ENCODE results near the gene MKNK1. TPM values are rescaled to one million over a fixed set of nuclear protein-coding genes. Genes with fewer than 3 reads are reported as not detected.

MKNK1 gene
- total RNA-seq, 4 donors from 2014 or later, result 23.0 to 42.1 (median 34.5) TPM

DNA sequence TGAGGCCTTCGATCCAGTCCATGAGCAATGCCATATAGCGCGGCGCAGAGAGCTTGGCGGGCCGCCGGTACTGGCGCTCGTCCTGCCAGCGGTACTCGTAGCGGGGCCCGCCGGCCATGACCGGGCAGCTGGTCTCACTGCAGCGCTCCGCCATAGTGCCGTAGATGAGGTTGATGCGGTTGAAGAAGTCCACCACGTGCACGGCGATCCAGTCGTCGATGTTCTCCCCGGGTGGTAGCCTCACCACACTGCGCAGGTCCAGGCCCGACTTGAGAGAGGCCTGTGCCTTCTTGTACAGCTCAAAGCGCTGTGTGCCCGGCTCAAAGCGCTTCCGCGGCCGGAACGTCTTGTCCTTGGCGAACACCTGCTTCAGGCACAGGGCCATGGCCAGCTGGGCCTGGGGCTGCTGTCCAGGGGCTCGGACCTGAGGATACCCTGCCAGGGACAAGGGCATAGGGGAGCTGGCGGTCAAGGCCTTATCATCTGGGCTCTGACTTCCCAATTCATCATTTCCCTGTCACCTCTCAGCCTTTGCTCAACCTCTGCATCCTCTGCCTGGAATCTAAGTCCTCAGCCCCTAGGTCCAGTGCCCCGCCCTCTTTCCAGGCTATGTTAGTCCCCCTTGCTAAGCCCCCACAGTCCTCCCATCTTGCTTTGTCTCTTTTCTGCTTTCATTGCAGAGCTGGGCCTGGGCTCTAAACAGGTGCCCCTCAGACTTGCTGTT is 9.0 kb upstream of the MKNK1 start:
- Histone ChIP-seq H3K9me3 (no peaks in the 10 kb centered on the region), H3K4me1 (peaks cover 2 to 73% (median 46%) of the 10 kb centered on the region in 3 donors), H3K36me3 (peaks cover 0 to 49% of the 10 kb centered on the region in 2 donors), H3K27ac (peak overlapping the region in 3 of 4 donors; percentile 96 to 99 (median 98)), H3K4me3 (peak overlapping the region in 1 of 2 donors; percentile 46), H3K27me3 (no peaks in the 10 kb centered on the region)
- TF ChIP-seq POLR2A (IDR thresholded peaks at IDR 0.05) (no peak), POLR2AphosphoS5 (IDR thresholded peaks at IDR 0.05) (no peak), EP300 (IDR thresholded peaks at IDR 0.05) (no peak)
- TF ChIP-seq, protein P1, sequence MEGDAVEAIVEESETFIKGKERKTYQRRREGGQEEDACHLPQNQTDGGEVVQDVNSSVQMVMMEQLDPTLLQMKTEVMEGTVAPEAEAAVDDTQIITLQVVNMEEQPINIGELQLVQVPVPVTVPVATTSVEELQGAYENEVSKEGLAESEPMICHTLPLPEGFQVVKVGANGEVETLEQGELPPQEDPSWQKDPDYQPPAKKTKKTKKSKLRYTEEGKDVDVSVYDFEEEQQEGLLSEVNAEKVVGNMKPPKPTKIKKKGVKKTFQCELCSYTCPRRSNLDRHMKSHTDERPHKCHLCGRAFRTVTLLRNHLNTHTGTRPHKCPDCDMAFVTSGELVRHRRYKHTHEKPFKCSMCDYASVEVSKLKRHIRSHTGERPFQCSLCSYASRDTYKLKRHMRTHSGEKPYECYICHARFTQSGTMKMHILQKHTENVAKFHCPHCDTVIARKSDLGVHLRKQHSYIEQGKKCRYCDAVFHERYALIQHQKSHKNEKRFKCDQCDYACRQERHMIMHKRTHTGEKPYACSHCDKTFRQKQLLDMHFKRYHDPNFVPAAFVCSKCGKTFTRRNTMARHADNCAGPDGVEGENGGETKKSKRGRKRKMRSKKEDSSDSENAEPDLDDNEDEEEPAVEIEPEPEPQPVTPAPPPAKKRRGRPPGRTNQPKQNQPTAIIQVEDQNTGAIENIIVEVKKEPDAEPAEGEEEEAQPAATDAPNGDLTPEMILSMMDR (IDR thresholded peaks at IDR 0.05), result no peak
- no peak for ATAC-seq
- 60 to 71% methylated on average over 2 to 3 of the region's 38 CpGs for WGBS, 2 donors (ENCODE audit: low coverage in 1 of 2)

DNA sequence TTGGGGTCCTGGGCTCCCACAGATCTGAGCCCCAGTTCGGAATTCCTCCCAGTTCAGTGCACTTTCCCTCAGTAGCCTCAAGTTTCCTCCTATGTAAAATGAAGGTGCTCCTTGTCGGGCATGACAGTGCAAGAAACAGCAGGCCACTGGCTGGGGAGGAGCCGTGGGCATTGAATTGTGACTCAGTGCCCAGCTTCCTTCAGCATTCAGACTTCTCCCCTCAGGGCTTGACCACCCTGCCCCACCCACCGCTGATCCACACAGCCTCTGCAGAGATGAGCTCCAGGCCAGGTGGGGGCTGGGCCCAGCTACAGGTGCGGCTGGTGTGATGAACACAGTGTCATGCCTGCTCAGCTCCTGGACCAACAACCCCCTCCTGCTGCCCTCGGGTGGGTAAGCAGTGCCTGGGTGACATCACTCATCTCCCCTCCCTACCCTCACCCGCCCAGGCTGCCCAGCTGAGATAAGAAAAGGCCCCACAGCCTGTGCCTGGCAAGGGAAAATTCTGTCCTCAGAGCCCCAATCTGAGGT is 7.7 kb upstream of the MKNK1 start:
- H3K36me3 ChIP-seq, result peaks cover 0 to 57% of the 10 kb centered on the region in 2 donors
- H3K9me3 ChIP-seq, result no peaks in the 10 kb centered on the region
- H3K27ac ChIP-seq, result peak overlapping the region in 3 of 4 donors; percentile 14 to 58 (median 19)
- peaks cover 2 to 71% (median 42%) of the 10 kb centered on the region in 3 donors for H3K4me1 ChIP-seq
- no CpG with 5 or more reads among the region's 7 CpGs for WGBS, 2 donors (ENCODE audit: low coverage in 1 of 2)
- TF ChIP-seq POLR2AphosphoS5 (IDR thresholded peaks at IDR 0.05), result no peak
- TF ChIP-seq POLR2A (IDR thresholded peaks at IDR 0.05), result no peak
- TF ChIP-seq, protein P1 (IDR thresholded peaks at IDR 0.05), result no peak
- no peak for TF ChIP-seq EP300 (IDR thresholded peaks at IDR 0.05)
- ATAC-seq, result no peak
- H3K4me3 ChIP-seq, result no peak overlapping the region
- no peaks in the 10 kb centered on the region for H3K27me3 ChIP-seq

DNA sequence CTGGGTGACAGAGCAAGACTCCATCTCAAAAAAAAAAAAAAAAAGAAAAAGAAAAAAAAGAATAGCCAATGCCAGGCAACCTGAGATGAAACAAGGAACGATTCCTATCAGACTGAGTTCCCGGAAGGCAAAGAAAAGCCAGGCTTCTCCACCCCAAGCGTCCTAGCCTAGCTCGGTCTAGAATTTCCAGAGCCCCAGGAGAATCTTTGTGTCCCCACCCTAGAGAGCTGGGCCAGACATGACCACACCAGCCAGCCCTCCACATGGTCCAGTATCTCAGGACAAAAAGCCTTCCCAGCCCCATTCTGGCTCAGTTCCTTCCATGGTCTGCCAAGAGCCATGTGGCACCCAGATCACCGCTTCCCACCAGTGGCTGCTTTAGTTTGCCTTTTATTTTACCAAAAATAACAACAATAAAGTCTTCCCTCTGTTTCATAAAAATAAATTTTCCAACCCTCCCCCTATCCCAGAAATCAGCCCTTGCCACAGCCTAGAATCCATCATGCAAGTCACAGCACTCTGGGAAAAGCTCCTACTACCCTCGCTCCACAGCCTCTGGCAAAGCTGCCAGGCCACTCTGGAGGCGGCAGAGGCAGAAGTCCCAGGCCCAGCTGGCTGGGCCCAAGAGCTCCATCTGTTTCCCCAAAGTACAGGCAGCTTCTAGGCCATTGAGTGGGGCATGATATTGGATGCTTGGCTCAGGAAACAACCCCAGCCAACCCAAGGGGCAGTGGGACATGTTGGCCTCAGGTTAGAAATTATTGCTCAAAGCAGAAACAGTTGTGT is 3.5 kb upstream of the MKNK1 start:
- Histone ChIP-seq H3K9me3 (no peaks in the 10 kb centered on the region), H3K27ac (peak overlapping the region in 2 of 4 donors; percentile 19 to 57), H3K4me1 (peaks cover 0 to 63% (median 21%) of the 10 kb centered on the region in 3 donors), H3K4me3 (no peak overlapping the region), H3K36me3 (peaks cover 0 to 50% of the 10 kb centered on the region in 2 donors), H3K27me3 (no peaks in the 10 kb centered on the region)
- TF ChIP-seq EP300 (IDR thresholded peaks at IDR 0.05) (no peak), POLR2A (IDR thresholded peaks at IDR 0.05) (no peak), POLR2AphosphoS5 (IDR thresholded peaks at IDR 0.05) (no peak)
- TF ChIP-seq, protein P1 (IDR thresholded peaks at IDR 0.05), result no peak
- no peak for ATAC-seq
- WGBS, 2 donors (ENCODE audit: low coverage in 1 of 2), result 71 to 89% methylated on average over 1 to 5 of the region's 7 CpGs

DNA sequence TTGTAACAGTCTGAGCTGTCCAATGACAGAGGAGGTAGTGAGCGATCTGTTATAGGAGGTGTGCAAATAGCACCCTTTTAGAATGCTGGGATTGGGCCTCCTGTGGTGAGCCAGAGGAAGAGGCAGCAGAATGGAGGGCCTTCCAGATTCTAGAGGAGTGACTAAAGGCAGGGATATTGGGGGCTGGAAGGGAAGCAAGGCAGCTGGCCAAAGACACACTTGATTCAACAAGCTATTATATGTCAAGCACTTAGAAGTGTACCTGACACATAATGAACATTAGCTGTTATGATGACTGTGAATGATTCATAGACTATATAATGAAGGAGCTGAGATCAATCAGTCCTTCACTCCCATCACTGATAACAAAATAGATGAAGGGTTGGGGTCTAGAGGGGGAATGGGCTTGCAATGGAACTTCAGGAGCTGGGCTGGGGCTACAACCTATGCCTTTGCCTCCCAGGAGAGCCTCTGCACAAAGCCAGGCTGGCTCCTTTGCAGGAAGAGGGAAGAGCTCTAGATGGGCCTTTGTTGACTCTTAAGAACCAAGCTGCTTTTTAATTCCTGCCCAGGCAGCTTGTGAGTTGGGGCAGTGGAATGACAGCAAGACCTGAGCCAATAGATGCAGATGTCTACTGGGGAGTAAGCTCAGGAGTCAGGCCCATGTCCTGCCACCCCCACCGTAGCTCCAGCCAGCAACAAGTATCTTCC is 2.3 kb upstream of the MKNK1 start:
- 70 to 100% methylated on average over 1 to 2 of the region's 2 CpGs for WGBS, 2 donors (ENCODE audit: low coverage in 1 of 2)
- Histone ChIP-seq H3K27ac (peak overlapping the region in 1 of 4 donors; percentile 20), H3K36me3 (peaks cover 0 to 41% of the 10 kb centered on the region in 2 donors), H3K4me1 (peaks cover 0 to 63% (median 13%) of the 10 kb centered on the region in 3 donors), H3K27me3 (no peaks in the 10 kb centered on the region), H3K4me3 (no peak overlapping the region), H3K9me3 (no peaks in the 10 kb centered on the region)
- TF ChIP-seq POLR2A (IDR thresholded peaks at IDR 0.05) (no peak), EP300 (IDR thresholded peaks at IDR 0.05) (no peak), POLR2AphosphoS5 (IDR thresholded peaks at IDR 0.05) (no peak)
- TF ChIP-seq, protein P1 (IDR thresholded peaks at IDR 0.05), result no peak
- ATAC-seq, result no peak
